HEK293T (cell line): ENCODE measurements around the gene RAB11FIP5.

Experiments
- CTCF ChIA-PET: fragments of 350-600 bp; formaldehyde crosslinking; extraction: SDS; loops from one replicate; lab custom pipeline; 2021; ENCODE audit warnings: antibody characterized with exemption, inconsistent platforms; lab: Yijun Ruan, JAX
- POLR2A ChIA-PET: fragments of 350-600 bp; formaldehyde crosslinking; extraction: SDS; loops from one replicate; lab custom pipeline; 2020; ENCODE audit warnings: antibody characterized with exemption, inconsistent platforms; lab: Yijun Ruan, JAX
- DNase-seq: peaks from one replicate; pipeline ENCODE4 v3.0.0; 2012; ENCODE audit warnings: mixed read lengths; ENCODE audit errors: extremely low spot score
- ARNT ChIP-seq: fragments of 450-650 bp; IDR thresholded peaks from 2 replicates; pipeline ENCODE4 v1.6.1; 2017; ENCODE audit warnings: mild to moderate bottlenecking
- BHLHE40 ChIP-seq: fragments of 450-650 bp; IDR thresholded peaks from 2 replicates; pipeline ENCODE4 v1.6.1; 2016; ENCODE audit warnings: mild to moderate bottlenecking, moderate library complexity, borderline replicate concordance
- CTBP1 ChIP-seq: fragments of 450-650 bp; IDR thresholded peaks from 2 replicates; pipeline ENCODE4 v1.6.1; 2016; ENCODE audit warnings: borderline replicate concordance
- ELF4 ChIP-seq: fragments of 450-650 bp; IDR thresholded peaks from 2 replicates; pipeline ENCODE4 v1.6.1; 2017; ENCODE audit warnings: antibody characterized with exemption
- FOXA1 ChIP-seq: fragments of 450-650 bp; IDR thresholded peaks from 2 replicates; pipeline ENCODE4 v1.6.1; 2016; ENCODE audit warnings: mild to moderate bottlenecking
- FOXK2 ChIP-seq: fragments of 450-650 bp; IDR thresholded peaks from 2 replicates; pipeline ENCODE4 v1.6.1; 2016; ENCODE audit warnings: mild to moderate bottlenecking
- FOXM1 ChIP-seq: fragments of 450-650 bp; IDR thresholded peaks from 2 replicates; pipeline ENCODE4 v1.6.1; 2017; ENCODE audit warnings: mild to moderate bottlenecking, borderline replicate concordance
- HDGF ChIP-seq: fragments of 450-650 bp; IDR thresholded peaks from 2 replicates; pipeline ENCODE4 v1.6.1; 2017; ENCODE audit warnings: antibody characterized with exemption, borderline replicate concordance
- L3MBTL2 ChIP-seq: fragments of 450-650 bp; conservative IDR thresholded peaks from 2 replicates; pipeline ENCODE4 v1.6.1; 2016; ENCODE audit warnings: mild to moderate bottlenecking
- LEF1 ChIP-seq: fragments of 450-650 bp; IDR thresholded peaks from 2 replicates; pipeline ENCODE4 v1.6.1; 2017; ENCODE audit warnings: mild to moderate bottlenecking, borderline replicate concordance
- NFRKB ChIP-seq: fragments of 450-650 bp; IDR thresholded peaks from 2 replicates; pipeline ENCODE4 v1.6.1; 2016; ENCODE audit warnings: mild to moderate bottlenecking, moderate library complexity
- PKNOX1 ChIP-seq: fragments of 450-650 bp; IDR thresholded peaks from 2 replicates; pipeline ENCODE4 v1.6.1; 2016
- SP1 ChIP-seq: fragments of 450-650 bp; IDR thresholded peaks from 2 replicates; pipeline ENCODE4 v1.6.1; 2017
- SUZ12 ChIP-seq: fragments of 450-650 bp; IDR thresholded peaks from 2 replicates; pipeline ENCODE4 v1.6.1; 2016; ENCODE audit warnings: mild to moderate bottlenecking
- TARDBP ChIP-seq: fragments of 450-650 bp; IDR thresholded peaks from 2 replicates; pipeline ENCODE4 v1.6.1; 2016
- ZNF384 ChIP-seq: fragments of 450-650 bp; IDR thresholded peaks from 2 replicates; pipeline ENCODE4 v1.6.1; 2016

RAB11FIP5 gene

GRCh38 chr2:73077424-73077795, 35.3 kb downstream of the RAB11FIP5 start:
- TF ChIP-seq NFRKB, result no peak
- no peak for TF ChIP-seq LEF1
- TF ChIP-seq FOXA1, result no peak
- TF ChIP-seq L3MBTL2, result no peak
- no peak for TF ChIP-seq TARDBP
- no peak for TF ChIP-seq SP1
- TF ChIP-seq PKNOX1, result no peak
- TF ChIP-seq SUZ12, result no peak
- TF ChIP-seq HDGF, result no peak
- no peak for TF ChIP-seq ARNT
- TF ChIP-seq CTBP1, result no peak
- no peak for DNase-seq
- ChIA-PET CTCF (interaction anchor here (1.0 kb wide), 1 partner anchor 11 kb away, joined by 3 read pairs; no protein-coding TSS in a partner anchor), POLR2A (no interaction called here)

- DNase-seq, result no peak
- TF ChIP-seq NFRKB (no peak), LEF1 (no peak), FOXM1 (no peak), L3MBTL2 (no peak), HDGF (no peak), TARDBP (no peak), PKNOX1 (no peak), BHLHE40 (no peak), ARNT (no peak), FOXA1 (no peak), ZNF384 (no peak), FOXK2 (no peak), SP1 (no peak), CTBP1 (no peak), SUZ12 (no peak), ELF4 (no peak)
- CTCF ChIA-PET, result no interaction called here
- POLR2A ChIA-PET, result no interaction called here
Measured at GRCh38 chr2:73076701-73077423, 35.9 kb downstream of the RAB11FIP5 start.

- TF ChIP-seq LEF1 (no peak), FOXK2 (no peak), SUZ12 (no peak), ARNT (no peak), L3MBTL2 (no peak), CTBP1 (no peak), TARDBP (no peak), ZNF384 (no peak), PKNOX1 (no peak), ELF4 (no peak), FOXM1 (no peak), SP1 (no peak), NFRKB (no peak)
- POLR2A ChIA-PET, result no interaction called here
- DNase-seq, result no peak
- CTCF ChIA-PET, result no interaction called here
Measured at GRCh38 chr2:73075477-73076373, 37.0 kb downstream of the RAB11FIP5 start.

- ChIA-PET CTCF (no interaction called here), POLR2A (no interaction called here)
- no peak for TF ChIP-seq ARNT
- no peak for TF ChIP-seq BHLHE40
- TF ChIP-seq CTBP1, result no peak
- no peak for TF ChIP-seq ZNF384
- no peak for DNase-seq
Measured at GRCh38 chr2:73074110-73075069, 38.4 kb downstream of the RAB11FIP5 start.

- TF ChIP-seq NFRKB (no peak), FOXK2 (no peak), L3MBTL2 (no peak), SUZ12 (no peak), SP1 (no peak), BHLHE40 (no peak), ZNF384 (no peak), ARNT (no peak), TARDBP (no peak)
- CTCF ChIA-PET, result no interaction called here
- DNase-seq, result no peak
- POLR2A ChIA-PET, result interaction anchor here (1.1 kb wide), 1 partner anchor 39 kb away, joined by 4 read pairs; no protein-coding TSS in a partner anchor
Measured at GRCh38 chr2:73072416-73072815, 40.3 kb downstream of the RAB11FIP5 start.
